PC-9 (cell line): ENCODE results near the gene AMZ1. TPM values are rescaled to one million over a fixed set of nuclear protein-coding genes. Genes with fewer than 3 reads are reported as not detected.

ENCODE experiments used
- BruUV-seq: library from RNA; stranded (reverse); fragments of 400-500 nt; replicated peaks from 2 replicates; lab custom pipeline; 2021; lab: Mats Ljungman, UMichigan
- CTCF ChIA-PET: fragments of 300-600 bp; sonication (Branson Sonifier 250); formaldehyde crosslinking; loops from one replicate; lab custom pipeline; 2022; ENCODE audit warnings: antibody characterized with exemption; lab: Charles Lee
- POLR2A ChIA-PET: fragments of 300-600 bp; sonication (Branson Sonifier 250); formaldehyde crosslinking; loops from one replicate; lab custom pipeline; 2022; ENCODE audit warnings: antibody characterized with exemption; ENCODE audit not compliant: unreplicated experiment; lab: Charles Lee
- DNase-seq, 2 experiments: peaks; one replicate each; pipeline versions ENCODE4 v3.0.0 to v3.0.0-alpha.2; 2015 to 2022; ENCODE audit warnings: mixed read lengths in 1 of 2
- H2AFZ ChIP-seq: fragments of 200-600 bp; sonication (generic); 2 replicates; pipeline ENCODE4 v1.8.1; 2017; ENCODE audit warnings: antibody characterized with exemption
- H3F3A ChIP-seq: fragments of 200-600 bp; sonication (generic); 2 replicates; pipeline ENCODE4 v1.8.1; 2017; ENCODE audit warnings: antibody characterized with exemption, mild to moderate bottlenecking, low read depth; ENCODE audit not compliant: insufficient read depth
- H3K27ac ChIP-seq: fragments of 200-600 bp; sonication (generic); 2 replicates; pipeline ENCODE4 v1.6.1; 2016; ENCODE audit warnings: mixed run types
- H3K27me3 ChIP-seq: fragments of 200-600 bp; sonication (generic); 2 replicates; pipeline ENCODE4 v1.6.1; 2016; ENCODE audit warnings: low read depth, mixed run types; ENCODE audit not compliant: insufficient read depth
- H3K36me3 ChIP-seq: fragments of 200-600 bp; sonication (generic); 2 replicates; pipeline ENCODE4 v1.6.1; 2016; ENCODE audit warnings: low read depth, mixed run types
- H3K4me1 ChIP-seq: fragments of 200-600 bp; sonication (generic); replicated peaks from 2 replicates; pipeline ENCODE4 v1.6.1; 2016; ENCODE audit warnings: mixed run types; ENCODE audit not compliant: insufficient read depth
- H3K4me2 ChIP-seq: fragments of 200-600 bp; sonication (generic); 2 replicates; pipeline ENCODE4 v1.6.1; 2017; ENCODE audit warnings: mixed run types
- H3K4me3 ChIP-seq: fragments of 200-600 bp; sonication (generic); 2 replicates; pipeline ENCODE4 v1.6.1; 2016; ENCODE audit warnings: mixed run types
- H3K79me2 ChIP-seq: fragments of 200-600 bp; sonication (generic); 2 replicates; pipeline ENCODE4 v1.6.1; 2017; ENCODE audit warnings: low read depth, mixed run types
- H3K9me2 ChIP-seq: fragments of 200-600 bp; sonication (generic); 2 replicates; pipeline ENCODE4 v1.8.1; 2017; ENCODE audit warnings: mild to moderate bottlenecking; ENCODE audit not compliant: insufficient read depth
- H3K9me3 ChIP-seq: fragments of 200-600 bp; sonication (generic); 2 replicates; pipeline ENCODE4 v1.8.1; 2016; ENCODE audit warnings: low read depth; ENCODE audit not compliant: insufficient read depth
- H4K20me1 ChIP-seq: fragments of 200-600 bp; sonication (generic); 2 replicates; pipeline ENCODE4 v1.8.1; 2017; ENCODE audit not compliant: insufficient read depth
- EZH2 ChIP-seq: fragments of 200-600 bp; sonication (generic); IDR thresholded peaks from 2 replicates; pipeline ENCODE4 v1.8.0; 2017; ENCODE audit warnings: antibody characterized with exemption, low read depth
- intact Hi-C: fragments of 100-400 bp; cut with micrococcal nuclease; formaldehyde crosslinking; loops from one replicate; pipeline ENCODE4 v1.10.0; 2022; ENCODE audit not compliant: unreplicated experiment
- total RNA-seq: library from RNA; stranded (reverse); gene quantifications from 2 replicates; pipeline ENCODE4 v1.2.3, GENCODE V29; 2021
- TF ChIP-seq, protein P1 (sequence below): fragments of 200-600 bp; sonication (generic); conservative IDR thresholded peaks from 2 replicates; pipeline ENCODE4 v1.6.1; 2017; ENCODE audit warnings: mixed run types, antibody characterized with exemption, mild to moderate bottlenecking, moderate library complexity

AMZ1 gene
- total RNA-seq, 1 experiment from 2014 or later, result not detected

DNA sequence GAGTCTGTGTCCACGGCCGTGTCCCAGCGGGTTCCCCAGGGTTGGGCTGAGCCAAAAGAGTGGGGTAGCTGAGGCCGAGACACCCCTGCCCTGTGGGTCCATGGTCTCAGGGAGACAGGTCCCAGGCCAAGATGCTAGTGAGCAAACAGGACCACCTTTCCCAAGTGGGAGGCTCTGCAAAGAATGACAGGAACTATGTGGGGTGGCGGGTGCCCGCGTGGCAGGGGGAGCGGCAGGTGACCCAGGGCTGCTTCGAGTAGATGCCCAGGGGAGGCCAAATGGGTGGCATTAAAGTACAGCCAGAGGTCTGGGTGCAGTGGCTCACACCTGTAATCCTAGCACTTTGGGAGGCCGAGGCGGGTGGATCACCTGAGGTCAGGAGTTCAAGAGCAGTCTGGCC, 38.0 kb upstream of the AMZ1 start:
- H3K27ac ChIP-seq, result no peak overlapping the region
- H4K20me1 ChIP-seq, result peaks cover 10% of the 10 kb centered on the region
- H3K4me3 ChIP-seq, result no peak overlapping the region
- BruUV-seq, result no TSS peak
- no peaks in the 10 kb centered on the region for H3K27me3 ChIP-seq
- TF ChIP-seq, protein P1, sequence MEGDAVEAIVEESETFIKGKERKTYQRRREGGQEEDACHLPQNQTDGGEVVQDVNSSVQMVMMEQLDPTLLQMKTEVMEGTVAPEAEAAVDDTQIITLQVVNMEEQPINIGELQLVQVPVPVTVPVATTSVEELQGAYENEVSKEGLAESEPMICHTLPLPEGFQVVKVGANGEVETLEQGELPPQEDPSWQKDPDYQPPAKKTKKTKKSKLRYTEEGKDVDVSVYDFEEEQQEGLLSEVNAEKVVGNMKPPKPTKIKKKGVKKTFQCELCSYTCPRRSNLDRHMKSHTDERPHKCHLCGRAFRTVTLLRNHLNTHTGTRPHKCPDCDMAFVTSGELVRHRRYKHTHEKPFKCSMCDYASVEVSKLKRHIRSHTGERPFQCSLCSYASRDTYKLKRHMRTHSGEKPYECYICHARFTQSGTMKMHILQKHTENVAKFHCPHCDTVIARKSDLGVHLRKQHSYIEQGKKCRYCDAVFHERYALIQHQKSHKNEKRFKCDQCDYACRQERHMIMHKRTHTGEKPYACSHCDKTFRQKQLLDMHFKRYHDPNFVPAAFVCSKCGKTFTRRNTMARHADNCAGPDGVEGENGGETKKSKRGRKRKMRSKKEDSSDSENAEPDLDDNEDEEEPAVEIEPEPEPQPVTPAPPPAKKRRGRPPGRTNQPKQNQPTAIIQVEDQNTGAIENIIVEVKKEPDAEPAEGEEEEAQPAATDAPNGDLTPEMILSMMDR, result no peak
- no peak for TF ChIP-seq EZH2
- H2AFZ ChIP-seq, result no peak overlapping the region
- no peaks in the 10 kb centered on the region for H3K79me2 ChIP-seq
- CTCF ChIA-PET, result no interaction called here
- peaks cover 3% of the 10 kb centered on the region; the same call in 1 of the 2 replicates for H3F3A ChIP-seq
- H3K4me1 ChIP-seq, result no peaks in the 10 kb centered on the region
- no peak for DNase-seq
- intact Hi-C loops, result no loop called here
- no peaks in the 10 kb centered on the region for H3K9me2 ChIP-seq
- H3K4me2 ChIP-seq, result no peak overlapping the region
- POLR2A ChIA-PET, result no interaction called here
- H3K36me3 ChIP-seq, result no peaks in the 10 kb centered on the region
- no peaks in the 10 kb centered on the region for H3K9me3 ChIP-seq

DNA sequence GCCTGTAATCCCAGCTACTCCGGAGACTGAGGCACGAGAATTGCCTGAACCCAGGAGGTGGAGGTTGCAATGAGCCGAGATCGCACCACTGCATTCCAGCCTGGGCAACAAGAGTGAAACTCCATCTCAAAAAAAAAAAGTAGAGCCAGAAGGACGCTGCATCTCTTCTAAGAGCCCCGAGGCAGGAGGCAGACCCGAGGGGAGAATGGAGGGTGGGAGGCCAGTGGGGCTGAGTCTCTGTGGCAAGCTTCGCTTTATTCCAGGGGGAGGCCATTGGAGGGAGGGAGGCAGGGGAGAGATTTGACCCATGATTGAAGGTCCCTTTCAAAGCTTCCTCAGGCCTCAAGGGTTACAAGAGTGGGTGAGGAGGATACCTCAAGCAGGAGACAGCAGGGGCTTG, 37.6 kb upstream of the AMZ1 start:
- Histone ChIP-seq H4K20me1 (peaks cover 6% of the 10 kb centered on the region), H3K36me3 (no peaks in the 10 kb centered on the region), H3K79me2 (no peaks in the 10 kb centered on the region), H3K4me3 (no peak overlapping the region), H3K9me2 (no peaks in the 10 kb centered on the region), H3K27ac (no peak overlapping the region), H3K4me1 (no peaks in the 10 kb centered on the region), H3K27me3 (no peaks in the 10 kb centered on the region), H3F3A (peaks cover 3% of the 10 kb centered on the region; the same call in 1 of the 2 replicates), H3K9me3 (no peaks in the 10 kb centered on the region), H2AFZ (no peak overlapping the region), H3K4me2 (no peak overlapping the region)
- no TSS peak for BruUV-seq
- ChIA-PET CTCF (no interaction called here), POLR2A (no interaction called here)
- TF ChIP-seq EZH2, result no peak
- TF ChIP-seq, protein P1, result no peak
- DNase-seq, result no peak
- intact Hi-C loops, result no loop called here

DNA sequence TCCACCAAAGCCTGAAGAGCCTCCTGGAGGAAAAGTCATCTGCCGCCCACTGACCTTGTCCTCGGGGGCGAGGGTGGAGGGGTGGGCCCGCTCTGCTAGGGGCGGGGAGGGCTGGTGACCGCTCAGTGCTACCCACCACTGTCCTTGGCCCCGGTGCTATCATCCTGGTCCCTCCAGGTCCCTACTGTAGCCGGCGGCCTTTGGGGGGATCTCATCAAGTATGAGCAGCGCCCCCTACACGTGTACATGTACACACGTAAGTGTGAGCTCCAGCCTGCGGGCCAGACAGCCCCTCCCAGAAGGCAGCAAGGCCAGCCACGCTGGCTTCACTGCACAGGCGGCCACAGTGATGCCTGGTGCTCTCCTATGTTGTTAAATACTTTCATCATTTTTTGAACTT, 36.7 kb upstream of the AMZ1 start:
- ChIA-PET POLR2A (no interaction called here), CTCF (no interaction called here)
- no peaks in the 10 kb centered on the region for H3K4me1 ChIP-seq
- no peaks in the 10 kb centered on the region for H3K27me3 ChIP-seq
- H4K20me1 ChIP-seq, result peaks cover 3% of the 10 kb centered on the region
- H3K36me3 ChIP-seq, result no peaks in the 10 kb centered on the region
- H2AFZ ChIP-seq, result no peak overlapping the region
- H3F3A ChIP-seq, result peaks cover 3% of the 10 kb centered on the region; the same call in 1 of the 2 replicates
- no peak overlapping the region for H3K4me3 ChIP-seq
- H3K9me2 ChIP-seq, result no peaks in the 10 kb centered on the region
- no TSS peak for BruUV-seq
- DNase-seq, result no peak
- no peaks in the 10 kb centered on the region for H3K9me3 ChIP-seq
- intact Hi-C loops, result no loop called here
- H3K4me2 ChIP-seq, result no peak overlapping the region
- TF ChIP-seq, protein P1, result no peak
- no peak for TF ChIP-seq EZH2
- no peak overlapping the region for H3K27ac ChIP-seq
- H3K79me2 ChIP-seq, result no peaks in the 10 kb centered on the region
